Loucy (cell line): Measurements from ENCODE around the gene KRT39.

Experiments
- H2AFZ ChIP-seq: fragments of 200-600 bp; sonication (generic); 2 replicates; pipeline ENCODE4 v1.6.0; 2016; ENCODE audit warnings: antibody characterized with exemption, mild to moderate bottlenecking, low read length, moderate library complexity
- H3F3A ChIP-seq: fragments of 200-600 bp; 2 replicates; pipeline ENCODE4 v1.6.0; 2016; ENCODE audit warnings: antibody characterized with exemption, low read depth, mild to moderate bottlenecking
- H3K27me3 ChIP-seq: fragments of 200-600 bp; sonication (generic); 2 replicates; pipeline ENCODE4 v1.6.1; 2014; ENCODE audit warnings: low read length, mild to moderate bottlenecking; ENCODE audit not compliant: insufficient read depth, poor library complexity, severe bottlenecking
- H3K36me3 ChIP-seq: fragments of 200-600 bp; sonication (generic); 2 replicates; pipeline ENCODE4 v1.6.1; 2016; ENCODE audit warnings: low read length; ENCODE audit not compliant: insufficient read depth
- H3K4me1 ChIP-seq: fragments of 200-600 bp; sonication (generic); 2 replicates; pipeline ENCODE4 v1.5.1; 2014; ENCODE audit warnings: low read length, mild to moderate bottlenecking; ENCODE audit not compliant: insufficient read depth, poor library complexity, severe bottlenecking
- H3K4me2 ChIP-seq: fragments of 200-600 bp; sonication (generic); 2 replicates; pipeline ENCODE4 v1.6.0; 2014; ENCODE audit warnings: antibody characterized with exemption, low read length, low read depth, mild to moderate bottlenecking; ENCODE audit not compliant: poor library complexity, severe bottlenecking
- H3K4me3 ChIP-seq: fragments of 200-600 bp; sonication (generic); 2 replicates; pipeline ENCODE4 v1.5.1; 2014; ENCODE audit warnings: low read length, mild to moderate bottlenecking, mixed read lengths; ENCODE audit not compliant: poor library complexity, severe bottlenecking
- H3K79me2 ChIP-seq: fragments of 200-600 bp; sonication (generic); 2 replicates; pipeline ENCODE4 v1.6.1; 2014; ENCODE audit warnings: low read length; ENCODE audit not compliant: insufficient read depth
- H3K9ac ChIP-seq: fragments of 200-600 bp; sonication (generic); 2 replicates; pipeline ENCODE4 v1.6.0; 2014; ENCODE audit warnings: mild to moderate bottlenecking, low read depth, low read length, moderate library complexity; ENCODE audit not compliant: poor library complexity, severe bottlenecking
- H3K9me2 ChIP-seq: fragments of 200-600 bp; sonication (generic); replicated peaks from 2 replicates; pipeline ENCODE4 v1.6.1; 2016; ENCODE audit warnings: low read depth, low read length, mixed read lengths
- H3K9me3 ChIP-seq: fragments of 200-600 bp; sonication (generic); 2 replicates; pipeline ENCODE4 v1.6.1; 2014; ENCODE audit warnings: mild to moderate bottlenecking, antibody characterized with exemption, low read length, low read depth; ENCODE audit not compliant: insufficient read depth
- H4K20me1 ChIP-seq: fragments of 200-600 bp; sonication (generic); 2 replicates; pipeline ENCODE4 v1.6.0; 2014; ENCODE audit warnings: antibody characterized with exemption, low read length, mild to moderate bottlenecking; ENCODE audit not compliant: insufficient read depth, poor library complexity, severe bottlenecking
- CTCF ChIP-seq: fragments of 200-600 bp; sonication (generic); conservative IDR thresholded peaks from 2 replicates; pipeline ENCODE4 v1.5.1; 2014; ENCODE audit warnings: mild to moderate bottlenecking, antibody characterized with exemption, low read length
- EZH2phosphoT487 ChIP-seq: fragments of 200-600 bp; IDR thresholded peaks from 2 replicates; pipeline ENCODE4 v1.6.1; 2018; ENCODE audit warnings: antibody characterized with exemption, mild to moderate bottlenecking, moderate library complexity, borderline replicate concordance

The KRT39 gene

GRCh38 chr17:40966848-40967247, at the start of gene KRT39:
Gene KRT39 (minus strand): TSS chr17:40966948. CDS start chr17:40966856, 92 bp downstream.
- TF ChIP-seq CTCF (no peak), EZH2phosphoT487 (no peak)
- no peaks in the 10 kb centered on the region for H3K27me3 ChIP-seq
- no peak within 1 kb of the TSS for H2AFZ ChIP-seq
- H3F3A ChIP-seq, result no peaks in the 10 kb centered on the region
- H3K9me2 ChIP-seq, result no peaks in the 10 kb centered on the region
- H3K4me1 ChIP-seq, result no peaks in the 10 kb centered on the region
- no peaks in the 10 kb centered on the region for H4K20me1 ChIP-seq
- H3K4me3 ChIP-seq, result no peak within 1 kb of the TSS
- no peak within 1 kb of the TSS for H3K4me2 ChIP-seq
- H3K79me2 ChIP-seq, result no peaks in the 10 kb centered on the region
- no peak within 1 kb of the TSS for H3K9ac ChIP-seq
- no peaks in the 10 kb centered on the region for H3K9me3 ChIP-seq
- no peaks in the 10 kb centered on the region for H3K36me3 ChIP-seq

DNA sequence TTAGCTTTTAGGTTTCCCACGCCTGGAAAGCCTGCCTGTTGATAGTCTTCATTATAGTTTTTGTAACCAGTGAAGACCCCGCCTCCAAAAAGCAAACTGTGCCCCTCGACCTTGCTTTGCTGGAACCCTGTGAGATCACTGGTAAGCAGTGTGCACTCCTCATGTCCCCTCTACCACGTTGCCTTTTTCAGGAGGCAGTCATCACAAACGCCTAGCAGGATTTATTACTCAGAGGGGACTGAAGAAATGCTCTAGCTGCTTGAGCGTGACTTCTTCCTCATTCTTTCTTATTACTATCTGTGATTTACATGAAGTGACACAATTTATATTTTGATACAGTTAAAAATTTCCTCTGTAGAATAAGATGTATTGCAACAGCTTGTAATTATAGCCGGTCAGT, 48.7 kb upstream of the KRT39 start:
- no peaks in the 10 kb centered on the region for H3K9me2 ChIP-seq
- H3K36me3 ChIP-seq, result no peaks in the 10 kb centered on the region
- H4K20me1 ChIP-seq, result no peaks in the 10 kb centered on the region
- no peak overlapping the region for H3K4me2 ChIP-seq
- no peak overlapping the region for H3K4me3 ChIP-seq
- H3K9ac ChIP-seq, result no peak overlapping the region
- no peaks in the 10 kb centered on the region for H3K9me3 ChIP-seq
- no peaks in the 10 kb centered on the region for H3K4me1 ChIP-seq
- no peaks in the 10 kb centered on the region for H3K79me2 ChIP-seq
- no peak for TF ChIP-seq CTCF
- no peak for TF ChIP-seq EZH2phosphoT487
- H2AFZ ChIP-seq, result no peak overlapping the region
- no peaks in the 10 kb centered on the region for H3F3A ChIP-seq
- no peaks in the 10 kb centered on the region for H3K27me3 ChIP-seq

GRCh38 chr17:41013606-41014005, 46.9 kb upstream of the KRT39 start:
- no peak overlapping the region for H3K4me2 ChIP-seq
- TF ChIP-seq CTCF, result no peak
- TF ChIP-seq EZH2phosphoT487, result no peak

More at GRCh38 chr17:41013606-41014005, 46.9 kb upstream of the KRT39 start:
- Histone ChIP-seq H3K9me2 (no peaks in the 10 kb centered on the region), H2AFZ (no peak overlapping the region), H3K79me2 (no peaks in the 10 kb centered on the region), H3K4me3 (no peak overlapping the region), H3K27me3 (no peaks in the 10 kb centered on the region), H3K9me3 (no peaks in the 10 kb centered on the region), H4K20me1 (no peaks in the 10 kb centered on the region), H3F3A (no peaks in the 10 kb centered on the region), H3K36me3 (no peaks in the 10 kb centered on the region), H3K9ac (no peak overlapping the region), H3K4me1 (no peaks in the 10 kb centered on the region)
